ENCODE measurements around the gene HOXA9.

- TF ChIP-seq CTCF (IDR thresholded peaks at IDR 0.05) (peak; percentile 96 to 100 (median 100)), POLR2A (IDR thresholded peaks at IDR 0.05) (no peak)
These were observed 4.7 kb downstream of the HOXA9 start for GRCh38 chr7:27160546-27161213.

Data from Peyer's patch (tissue), 4 donors.